ENCODE data around the gene DMKN.
A peak's percentile ranks its signal among the peaks of the same experiment; 100 is the strongest.

DMKN gene

GRCh38 chr19:35522745-35523327 lies 9.4 kb upstream of the DMKN start:
- DNase-seq, result no peak

- DNase-seq, result no peak
These were observed 7.8 kb upstream of the DMKN start for GRCh38 chr19:35521124-35521743.

- peak; percentile 76 for DNase-seq
These were observed 5.8 kb upstream of the DMKN start for GRCh38 chr19:35519291-35519690.

GRCh38 chr19:35518313-35518712 lies 4.9 kb upstream of the DMKN start:
- peak; percentile 88 for DNase-seq

- no peak for DNase-seq
These were observed 3.9 kb upstream of the DMKN start for GRCh38 chr19:35517342-35517741.

GRCh38 chr19:35516310-35516709 lies 2.9 kb upstream of the DMKN start:
- no peak for DNase-seq

- peak; percentile 65 for DNase-seq
These were observed 897 bp upstream of the DMKN start for GRCh38 chr19:35514282-35514809.

- DNase-seq, result no peak
These were observed 420 bp downstream of the DMKN start for GRCh38 chr19:35512831-35513627.

GRCh38 chr19:35511337-35511736 lies 2.1 kb downstream of the DMKN start:
- no peak for DNase-seq

- DNase-seq, result no peak
These were observed 2.9 kb downstream of the DMKN start for GRCh38 chr19:35510626-35510964.

GRCh38 chr19:35509861-35510625 lies 3.4 kb downstream of the DMKN start:
- peak; percentile 80 for DNase-seq

GRCh38 chr19:35509018-35509652 lies 4.3 kb downstream of the DMKN start:
- DNase-seq, result peak; percentile 61

- no peak for DNase-seq
These were observed 5.3 kb downstream of the DMKN start for GRCh38 chr19:35508129-35508528.

- no peak for DNase-seq
These were observed 5.9 kb downstream of the DMKN start for GRCh38 chr19:35507561-35507960.

GRCh38 chr19:35506011-35506410 lies 7.4 kb downstream of the DMKN start:
- DNase-seq, result no peak

- DNase-seq, result no peak
These were observed 10.7 kb downstream of the DMKN start for GRCh38 chr19:35502751-35503150.

- DNase-seq, result peak; percentile 18
These were observed 11.8 kb downstream of the DMKN start for GRCh38 chr19:35501684-35502083.

- DNase-seq, result no peak
These were observed 12.8 kb downstream of the DMKN start for GRCh38 chr19:35500611-35501010.

- DNase-seq, result no peak
These were observed 14.4 kb downstream of the DMKN start for GRCh38 chr19:35498984-35499527.

- DNase-seq, result no peak
These were observed 15.2 kb downstream of the DMKN start for GRCh38 chr19:35498220-35498619.

GRCh38 chr19:35497406-35497805 lies 16.0 kb downstream of the DMKN start:
- no peak for DNase-seq
